SU-DHL-6 (cell line): ENCODE data around the gene CHRM2.

Source experiments
- CTCF ChIP-seq: fragments of 200-600 bp; sonication (generic); IDR thresholded peaks from one replicate; pipeline ENCODE4 v1.5.1; 2017; ENCODE audit warnings: antibody characterized with exemption, mild to moderate bottlenecking, low read length, moderate library complexity; ENCODE audit not compliant: insufficient read depth, poor library complexity, severe bottlenecking
- EZH2phosphoT487 ChIP-seq: fragments of 200-600 bp; sonication (generic), shearing (Covaris generic); conservative IDR thresholded peaks from 2 replicates; pipeline ENCODE4 v1.6.1; 2018; ENCODE audit warnings: mild to moderate bottlenecking, antibody characterized with exemption, low read length, moderate library complexity, mixed read lengths

- no peak for TF ChIP-seq CTCF
- no peak for TF ChIP-seq EZH2phosphoT487
Measured at GRCh38 chr7:136923111-136923667, 54.7 kb downstream of the CHRM2 start.
